Right cardiac atrium (tissue), 5 donors: ENCODE results near the gene AHDC1. TPM values are rescaled to one million over a fixed set of nuclear protein-coding genes. Genes with fewer than 3 reads are reported as not detected.

Source experiments
- ATAC-seq, 2 donors: fragments of 200-7000 bp; cut with Tn5 transposase; one replicate each; pipeline versions ENCODE4 v1.8.0 to v1.9.1; 2020; ENCODE audit warnings: moderate library complexity in 2 of 2, mild to moderate bottlenecking in 1 of 2
- DNase-seq, 3 donors: peaks; one replicate each; pipeline ENCODE4 v3.0.0-alpha.2; 2020
- H3K27ac ChIP-seq: one replicate; pipeline ENCODE4 v1.5.1; 2013; ENCODE audit warnings: mild to moderate bottlenecking, low read length, control low read depth, moderate library complexity
- H3K27me3 ChIP-seq: one replicate; pipeline ENCODE4 v1.6.1; 2013; ENCODE audit not compliant: control insufficient read depth, insufficient read depth
- H3K4me1 ChIP-seq: one replicate; pipeline ENCODE4 v1.6.1; 2013; ENCODE audit warnings: low read length; ENCODE audit not compliant: control insufficient read depth, insufficient read depth
- H3K4me3 ChIP-seq: one replicate; pipeline ENCODE4 v1.5.1; 2013; ENCODE audit warnings: low read length, control low read depth
- H3K9me3 ChIP-seq: one replicate; pipeline ENCODE4 v1.6.1; 2013; ENCODE audit warnings: low read length; ENCODE audit not compliant: control insufficient read depth
- WGBS: extraction: QIAGEN DNeasy Blood & Tissue Kit; methylation state at CpG from one replicate; pipeline ENCODE4 v1.1.7; 2013; 5-methylcytosine and 5-hydroxymethylcytosine counted together
- intact Hi-C, 4 donors: fragments of 100-400 bp; cut with DNase I; formaldehyde crosslinking; loops; one replicate each; pipeline versions ENCODE4 v1.11.0 to v1.14.0; 2022 to 2023
- long read RNA-seq, 4 donors: library from polyadenylated mRNA; unstranded; transcript quantifications; one replicate each; pipeline ENCODE4 v2.0.0, GENCODE V29; 2020 to 2021
- polyA plus RNA-seq: library from polyadenylated mRNA; stranded (reverse); fragments of 200-250 nt; gene quantifications from one replicate; pipeline ENCODE4 v1.2.3, GENCODE V29; 2013
- total RNA-seq, 4 donors: library from RNA; stranded (reverse); fragmentation: NEBNext Ultra II Directional; extraction: Animal tissue kit (Norgen Biotek cat#: 25700); gene quantifications; one replicate each; pipeline ENCODE4 v1.2.1, GENCODE V29; 2021
- donor health status: healthy with polysubstance abuse.
- donor health status: DM: no; HTN: yes; CAD: no.
- donor health status: DM: no; HTN: no; CAD: no.
- donor health status: DM: no; HTN: yes; CAD: no; lungs with severe emphysema.
- donor health status: DM: yes; HTN: yes; CAD: no.

Gene AHDC1, protein sequence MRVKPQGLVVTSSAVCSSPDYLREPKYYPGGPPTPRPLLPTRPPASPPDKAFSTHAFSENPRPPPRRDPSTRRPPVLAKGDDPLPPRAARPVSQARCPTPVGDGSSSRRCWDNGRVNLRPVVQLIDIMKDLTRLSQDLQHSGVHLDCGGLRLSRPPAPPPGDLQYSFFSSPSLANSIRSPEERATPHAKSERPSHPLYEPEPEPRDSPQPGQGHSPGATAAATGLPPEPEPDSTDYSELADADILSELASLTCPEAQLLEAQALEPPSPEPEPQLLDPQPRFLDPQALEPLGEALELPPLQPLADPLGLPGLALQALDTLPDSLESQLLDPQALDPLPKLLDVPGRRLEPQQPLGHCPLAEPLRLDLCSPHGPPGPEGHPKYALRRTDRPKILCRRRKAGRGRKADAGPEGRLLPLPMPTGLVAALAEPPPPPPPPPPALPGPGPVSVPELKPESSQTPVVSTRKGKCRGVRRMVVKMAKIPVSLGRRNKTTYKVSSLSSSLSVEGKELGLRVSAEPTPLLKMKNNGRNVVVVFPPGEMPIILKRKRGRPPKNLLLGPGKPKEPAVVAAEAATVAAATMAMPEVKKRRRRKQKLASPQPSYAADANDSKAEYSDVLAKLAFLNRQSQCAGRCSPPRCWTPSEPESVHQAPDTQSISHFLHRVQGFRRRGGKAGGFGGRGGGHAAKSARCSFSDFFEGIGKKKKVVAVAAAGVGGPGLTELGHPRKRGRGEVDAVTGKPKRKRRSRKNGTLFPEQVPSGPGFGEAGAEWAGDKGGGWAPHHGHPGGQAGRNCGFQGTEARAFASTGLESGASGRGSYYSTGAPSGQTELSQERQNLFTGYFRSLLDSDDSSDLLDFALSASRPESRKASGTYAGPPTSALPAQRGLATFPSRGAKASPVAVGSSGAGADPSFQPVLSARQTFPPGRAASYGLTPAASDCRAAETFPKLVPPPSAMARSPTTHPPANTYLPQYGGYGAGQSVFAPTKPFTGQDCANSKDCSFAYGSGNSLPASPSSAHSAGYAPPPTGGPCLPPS (N-terminal part only)
- total RNA-seq, result 10 to 100 TPM; 40.4 to 53.5 (median 50.6) TPM
- 26.3 TPM for polyA plus RNA-seq
- long read RNA-seq, donor 1, partial matches to known transcripts, result 42 of 58 reads
- long read RNA-seq, donor 1, other reads (novel, unspliced or antisense), result 16 of 58 reads
- long read RNA-seq, donor 2, partial matches to known transcripts, result 19 of 21 reads
- long read RNA-seq, donor 2, other reads (novel, unspliced or antisense), result 2 of 21 reads
- long read RNA-seq, donor 3, partial matches to known transcripts, result 19 of 21 reads
- long read RNA-seq, donor 3, other reads (novel, unspliced or antisense), result 2 of 21 reads
- long read RNA-seq, donor 4, partial matches to known transcripts, result 20 of 22 reads
- long read RNA-seq, donor 4, other reads (novel, unspliced or antisense), result 2 of 22 reads

DNA sequence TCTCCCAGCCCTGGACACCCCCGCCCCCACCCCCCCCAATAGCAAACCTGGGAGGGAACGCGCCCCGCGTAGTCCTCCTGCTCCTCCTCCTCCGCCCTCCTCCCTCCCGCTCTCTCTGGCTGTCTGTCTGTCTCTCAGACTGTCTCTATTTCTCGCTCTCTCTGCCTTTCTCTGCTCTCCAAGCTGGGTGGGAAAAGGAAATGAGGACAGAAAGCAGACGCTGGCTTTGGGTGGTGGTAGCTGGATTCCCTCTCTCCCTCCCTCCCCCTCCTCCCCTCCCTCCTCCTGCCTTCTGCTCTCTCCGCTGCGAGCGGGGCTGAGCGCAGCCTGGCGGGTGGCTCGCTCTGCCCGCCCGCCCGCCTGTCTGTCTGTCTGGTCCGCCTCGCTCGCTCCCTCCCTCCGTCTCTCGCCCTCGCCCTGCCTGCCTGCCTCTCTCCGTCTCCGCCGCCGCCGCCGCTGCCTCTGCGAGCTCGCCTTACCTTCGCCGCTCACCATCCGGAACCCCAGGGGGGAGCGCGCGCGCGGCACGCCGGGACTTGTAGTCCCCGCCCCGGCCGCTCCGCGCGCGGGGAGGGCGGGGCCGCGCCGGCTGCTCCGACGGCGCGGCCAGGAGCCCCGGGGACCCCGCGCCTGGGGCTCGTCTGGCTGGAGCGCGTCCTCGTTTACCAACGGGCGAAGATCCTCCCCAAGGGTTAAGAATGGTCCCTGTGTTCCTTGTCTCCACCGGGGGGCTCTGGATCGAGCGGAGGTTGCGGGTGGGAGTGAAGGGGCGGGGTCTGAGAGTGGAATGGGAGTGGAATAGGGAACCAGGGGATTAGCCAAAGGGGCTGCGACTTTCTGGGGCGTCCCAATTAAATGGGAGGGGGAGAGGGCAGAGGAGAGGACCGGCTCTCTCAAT lies at the start of gene AHDC1:
Gene AHDC1, minus strand, starts transcription at position 464 of the 898 bp plus-strand sequence. CDS start 52,029 bp downstream, outside the sequence.
- Histone ChIP-seq H3K4me1 (peaks cover 15% of the 10 kb centered on the region), H3K27me3 (no peaks in the 10 kb centered on the region), H3K27ac (peak within 1 kb of the TSS; percentile 83), H3K4me3 (peak within 1 kb of the TSS; percentile 84), H3K9me3 (no peaks in the 10 kb centered on the region)
- intact Hi-C loops, result loop anchor here in 3 of 4 donors (5.0 to 10.0 kb wide), 4 partner anchors 37 to 202 kb away; no protein-coding TSS in a partner anchor
- DNase-seq, result peak; percentile 93 to 97 (median 96)
- WGBS, result under 1% methylated on average over 74 of the region's 74 CpGs
- ATAC-seq, result peak; percentile 72 to 76

DNA sequence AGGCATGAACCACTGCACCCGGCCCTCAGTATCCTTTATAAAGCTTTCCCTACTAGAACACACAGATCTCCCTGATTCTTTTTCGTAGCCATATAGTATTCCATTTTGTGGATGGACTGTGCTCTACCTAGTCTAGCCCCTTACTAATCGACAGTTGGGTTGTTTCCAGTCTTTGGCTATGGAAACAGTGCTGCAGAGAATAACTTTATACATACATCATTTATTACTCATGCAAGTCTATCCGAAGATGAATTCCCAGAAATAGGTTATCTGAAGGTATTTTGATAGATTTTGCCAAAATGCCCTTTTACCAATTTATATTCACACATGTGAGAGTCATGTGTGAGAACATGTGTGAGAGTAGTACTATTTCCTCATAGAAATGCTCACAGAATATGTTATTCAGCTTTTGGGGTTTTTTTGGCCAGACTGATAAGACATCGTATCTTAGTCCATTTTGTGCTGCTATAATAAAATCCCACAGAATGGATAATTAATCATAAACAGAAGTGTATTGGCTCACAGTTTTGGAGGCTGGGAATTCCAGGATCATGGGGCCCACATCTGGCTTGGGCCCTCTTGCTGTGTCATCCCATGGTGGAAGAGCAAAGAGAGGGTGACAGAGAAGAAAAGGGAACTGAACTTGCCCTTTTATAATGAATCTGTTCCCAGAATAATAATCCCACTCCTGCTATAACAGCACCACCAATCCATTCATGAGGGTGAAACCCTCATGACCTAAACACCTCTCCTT lies 48.3 kb upstream of the AHDC1 start:
- WGBS, result 83% methylated on average over 5 of the region's 5 CpGs
- no peak for DNase-seq
- Histone ChIP-seq H3K27ac (no peak overlapping the region), H3K9me3 (no peaks in the 10 kb centered on the region), H3K27me3 (no peaks in the 10 kb centered on the region), H3K4me1 (peaks cover 30% of the 10 kb centered on the region), H3K4me3 (no peak overlapping the region)
- ATAC-seq, result no peak
- intact Hi-C loops, result no loop called here

DNA sequence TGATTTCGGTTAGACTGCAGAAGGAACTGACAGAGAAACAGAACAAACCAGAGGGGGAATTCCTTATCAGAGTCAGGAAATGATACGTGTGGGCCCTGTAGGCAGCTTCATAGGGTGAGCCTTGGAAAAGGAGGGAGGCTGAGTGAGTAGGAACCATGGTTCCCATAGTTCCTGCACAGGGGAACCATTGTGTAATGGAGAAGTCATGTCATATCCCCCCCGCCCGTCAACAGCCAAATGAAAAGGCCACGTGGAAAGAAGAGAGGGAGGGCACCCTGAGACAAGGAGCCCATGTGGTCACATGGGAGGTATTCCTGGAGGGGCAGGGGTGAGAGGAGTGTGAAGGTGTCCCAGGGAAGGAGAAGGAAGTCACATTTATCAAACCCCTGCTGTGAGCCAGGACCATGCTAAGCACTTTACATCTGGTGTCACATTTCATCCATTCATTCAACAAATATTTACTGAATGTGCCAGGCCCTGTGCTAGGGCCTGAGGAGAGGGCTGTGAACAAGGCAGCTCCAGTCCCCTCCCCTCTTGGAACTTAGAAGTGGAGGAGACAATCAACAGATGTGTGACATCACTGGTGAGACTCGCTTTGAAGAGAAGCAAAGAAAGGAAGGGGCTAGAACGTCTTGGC lies 46.7 kb upstream of the AHDC1 start:
- intact Hi-C loops, result no loop called here
- peak overlapping the region; percentile 18 for H3K27ac ChIP-seq
- peaks cover 21% of the 10 kb centered on the region for H3K4me1 ChIP-seq
- H3K9me3 ChIP-seq, result no peaks in the 10 kb centered on the region
- no peak overlapping the region for H3K4me3 ChIP-seq
- DNase-seq, result no peak
- 20% methylated on average over 7 of the region's 7 CpGs for WGBS
- peak; percentile 46 to 92 for ATAC-seq
- H3K27me3 ChIP-seq, result no peaks in the 10 kb centered on the region

DNA sequence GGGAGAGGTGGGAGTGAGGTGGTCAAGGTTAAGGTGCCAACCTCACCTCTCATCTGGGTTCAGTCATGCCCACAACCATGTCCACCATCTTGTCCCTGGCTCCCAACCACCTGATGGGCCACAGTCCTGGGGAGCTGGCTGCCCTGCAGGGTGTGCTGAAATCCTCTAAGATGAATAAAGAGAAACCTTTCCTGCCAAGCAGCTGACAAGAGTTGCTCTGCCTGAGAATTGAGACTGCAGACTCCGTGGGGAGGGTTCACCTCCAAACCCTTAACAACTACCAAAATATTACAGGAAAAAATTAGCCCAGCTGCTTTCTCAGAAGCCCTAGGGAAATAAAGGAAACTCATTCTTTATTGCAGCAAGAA lies 46.2 kb upstream of the AHDC1 start:
- H3K9me3 ChIP-seq, result no peaks in the 10 kb centered on the region
- H3K27ac ChIP-seq, result no peak overlapping the region
- DNase-seq, result no peak
- peak in 1 of 2 donors; percentile 10 for ATAC-seq
- WGBS, result 28% methylated on average over 1 of the region's 1 CpG
- no peaks in the 10 kb centered on the region for H3K27me3 ChIP-seq
- no peak overlapping the region for H3K4me3 ChIP-seq
- H3K4me1 ChIP-seq, result peaks cover 16% of the 10 kb centered on the region
- intact Hi-C loops, result no loop called here

DNA sequence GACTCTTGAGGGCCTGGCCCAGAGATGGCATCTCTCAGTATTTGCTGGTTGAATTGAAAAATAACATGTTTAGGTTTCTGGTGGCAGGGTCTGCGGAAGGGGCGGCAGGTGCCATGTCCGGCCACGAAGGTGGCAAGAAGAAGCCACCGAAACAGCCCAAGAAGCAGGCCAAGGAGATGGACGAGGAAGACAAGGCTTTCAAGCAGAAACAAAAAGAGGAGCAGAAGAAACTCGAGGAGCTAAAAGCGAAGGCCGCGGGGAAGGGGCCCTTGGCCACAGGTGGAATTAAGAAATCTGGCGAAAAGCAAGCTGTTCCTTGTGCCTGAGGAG lies 45.3 kb upstream of the AHDC1 start:
- WGBS, result 97% methylated on average over 11 of the region's 11 CpGs
- intact Hi-C loops, result no loop called here
- no peak overlapping the region for H3K27ac ChIP-seq
- H3K4me1 ChIP-seq, result peaks cover 14% of the 10 kb centered on the region
- H3K9me3 ChIP-seq, result no peaks in the 10 kb centered on the region
- H3K27me3 ChIP-seq, result no peaks in the 10 kb centered on the region
- no peak overlapping the region for H3K4me3 ChIP-seq
- DNase-seq (no peak), ATAC-seq (no peak)

DNA sequence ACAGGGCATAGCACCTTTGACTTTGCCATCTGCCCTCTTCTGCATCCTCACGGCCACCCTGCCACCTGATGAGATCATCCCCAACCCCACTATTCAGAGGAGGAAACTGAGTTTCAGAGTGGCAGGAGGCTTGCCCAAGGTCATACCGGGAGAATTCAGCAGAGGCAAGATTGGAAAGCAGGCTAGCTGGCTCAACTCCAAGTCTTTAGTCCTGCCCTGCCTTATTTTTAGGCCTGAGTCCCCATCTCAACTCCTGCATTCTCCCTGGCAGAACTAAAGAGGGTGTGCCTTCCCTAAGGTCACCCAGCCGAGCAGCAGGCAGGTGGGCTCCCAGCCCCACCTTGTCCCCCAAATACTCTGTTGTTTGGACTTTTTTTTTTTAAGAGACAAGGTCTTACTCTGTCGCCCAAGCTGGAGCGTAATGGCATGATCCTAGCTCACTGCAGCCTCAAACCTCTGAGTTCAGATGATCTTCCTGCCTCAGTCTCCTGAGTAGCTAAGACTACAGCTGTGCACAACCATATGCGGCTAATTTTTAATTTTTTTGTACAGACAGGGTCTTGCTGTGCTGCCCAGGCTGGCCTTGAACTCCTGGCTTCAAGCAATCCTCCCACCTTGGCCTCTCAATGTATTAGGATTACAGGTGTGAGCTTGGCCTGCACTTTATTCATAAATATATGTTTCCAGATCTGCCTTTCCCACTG lies 44.8 kb upstream of the AHDC1 start:
- intact Hi-C loops, result no loop called here
- WGBS, result 64% methylated on average over 6 of the region's 6 CpGs
- Histone ChIP-seq H3K9me3 (no peaks in the 10 kb centered on the region), H3K27me3 (no peaks in the 10 kb centered on the region), H3K4me1 (peaks cover 15% of the 10 kb centered on the region), H3K4me3 (no peak overlapping the region), H3K27ac (peak overlapping the region; percentile 39)
- no peak for DNase-seq
- peak; percentile 7 to 46 for ATAC-seq

DNA sequence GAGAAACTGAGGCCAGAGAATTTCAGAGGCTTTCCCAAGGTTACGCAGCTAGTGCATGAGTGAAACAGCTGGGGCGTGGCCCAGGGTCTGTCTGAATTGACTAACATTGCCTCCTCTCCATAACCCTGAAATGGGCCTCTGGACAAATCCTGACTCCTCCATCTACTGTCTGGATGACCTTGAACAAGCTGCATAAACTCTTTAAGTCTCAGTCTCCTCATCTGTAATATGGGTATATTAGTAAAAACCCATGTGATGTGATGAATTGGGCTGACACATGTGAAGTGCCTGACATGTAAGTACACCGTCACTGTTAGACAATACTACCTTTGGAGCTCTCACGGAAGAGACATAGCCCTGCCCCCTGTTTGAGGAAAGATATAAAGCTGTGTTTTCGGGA lies 43.4 kb upstream of the AHDC1 start:
- H3K4me1 ChIP-seq, result peaks cover 16% of the 10 kb centered on the region
- no peak for DNase-seq
- ATAC-seq, result no peak
- intact Hi-C loops, result no loop called here
- H3K9me3 ChIP-seq, result no peaks in the 10 kb centered on the region
- 95% methylated on average over 5 of the region's 5 CpGs for WGBS
- H3K27ac ChIP-seq, result no peak overlapping the region
- no peak overlapping the region for H3K4me3 ChIP-seq
- H3K27me3 ChIP-seq, result no peaks in the 10 kb centered on the region

DNA sequence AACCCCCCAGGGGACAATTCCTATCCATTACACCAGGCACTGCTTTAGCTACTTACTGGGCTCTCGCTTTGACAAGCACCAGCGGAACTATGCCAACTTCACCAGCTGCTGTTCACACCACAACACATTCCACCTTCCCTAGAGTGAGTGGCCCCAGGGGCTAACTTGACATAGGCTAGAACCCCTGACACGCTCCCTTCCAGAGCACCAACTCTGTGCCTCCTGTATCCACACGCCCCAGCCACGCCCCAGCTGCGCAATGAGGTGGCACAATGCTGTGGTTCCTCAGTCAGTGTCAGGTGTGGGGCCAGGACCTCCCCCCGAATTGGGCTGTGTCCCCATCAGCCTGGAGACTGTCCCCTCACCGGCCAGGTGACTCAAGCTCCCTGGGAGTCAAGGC lies 42.7 kb upstream of the AHDC1 start:
- ATAC-seq (no peak), DNase-seq (no peak)
- H3K4me1 ChIP-seq, result peaks cover 16% of the 10 kb centered on the region
- peak overlapping the region; percentile 49 for H3K27ac ChIP-seq
- intact Hi-C loops, result no loop called here
- no peaks in the 10 kb centered on the region for H3K27me3 ChIP-seq
- H3K9me3 ChIP-seq, result no peaks in the 10 kb centered on the region
- 79% methylated on average over 8 of the region's 8 CpGs for WGBS
- H3K4me3 ChIP-seq, result no peak overlapping the region

DNA sequence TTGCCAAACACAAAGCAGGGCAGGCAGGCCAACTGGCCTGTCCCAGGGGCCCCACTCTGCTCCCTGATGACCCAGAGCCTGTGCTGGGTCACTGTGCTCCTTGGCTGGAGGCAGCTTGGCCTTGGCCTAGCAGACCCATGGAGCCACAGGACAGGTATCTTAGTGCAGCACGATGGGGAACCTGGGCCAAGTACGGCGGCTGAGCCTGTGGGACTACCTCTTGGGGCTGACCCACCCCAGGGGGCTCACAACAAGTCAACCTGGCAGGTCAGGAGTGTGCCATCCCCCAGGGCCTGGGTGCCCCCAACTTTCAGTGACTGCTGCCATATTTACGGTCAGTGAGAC lies 41.1 kb upstream of the AHDC1 start:
- Histone ChIP-seq H3K27ac (no peak overlapping the region), H3K27me3 (no peaks in the 10 kb centered on the region), H3K4me3 (no peak overlapping the region), H3K4me1 (peaks cover 8% of the 10 kb centered on the region), H3K9me3 (no peaks in the 10 kb centered on the region)
- DNase-seq, result no peak
- WGBS, result 99% methylated on average over 4 of the region's 4 CpGs
- ATAC-seq, result no peak
- intact Hi-C loops, result no loop called here
